Middle frontal gyrus (tissue), 1 donor: ENCODE data around the gene DMD.
"Not testable (repeated sequence)": the region's sequence is repeated elsewhere in the genome, so short reads cannot be mapped to it uniquely, and the experiment has no call there.

ENCODE experiments used
- DNase-seq: peaks from one replicate; pipeline ENCODE4 v3.0.0-alpha.2; 2015; ENCODE audit warnings: low spot score; ENCODE audit errors: extremely low spot score

Gene DMD

DNA sequence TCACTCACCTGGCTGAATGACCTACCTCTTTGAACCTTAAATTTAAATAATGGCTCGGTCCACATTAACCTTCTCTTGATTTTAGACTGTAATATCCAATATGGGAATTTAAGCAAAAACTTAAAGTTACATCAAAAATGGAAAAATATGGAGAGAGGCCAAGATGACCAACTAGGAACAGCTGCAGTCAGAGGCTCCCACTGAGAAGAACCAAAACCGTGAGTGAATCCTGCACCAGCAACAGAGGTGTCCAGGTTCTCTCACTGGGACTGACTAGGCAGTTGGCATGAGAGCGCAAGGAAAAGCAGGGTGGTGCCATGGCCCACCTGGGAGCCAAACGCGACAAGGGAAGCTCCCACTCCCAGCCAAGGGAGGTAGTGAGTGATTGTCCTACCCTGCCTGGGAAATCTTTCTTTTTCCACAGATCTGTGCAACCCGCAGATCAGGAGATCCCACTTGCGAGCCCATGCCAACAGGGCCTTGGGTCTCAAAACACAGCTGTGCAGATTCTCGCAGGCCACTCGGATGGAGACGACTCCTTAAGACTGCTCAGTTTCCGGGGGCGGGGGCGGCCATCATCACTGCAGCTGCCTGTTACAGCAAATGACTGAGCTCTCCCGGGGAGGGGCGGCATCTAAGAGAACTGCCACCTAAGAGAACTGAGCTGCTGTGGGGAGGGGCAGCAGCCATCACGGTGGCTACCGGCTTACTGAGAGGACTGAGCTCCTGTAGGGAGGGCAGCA lies 343.4 kb downstream of the DMD start:
- DNase-seq = no peak

DNA sequence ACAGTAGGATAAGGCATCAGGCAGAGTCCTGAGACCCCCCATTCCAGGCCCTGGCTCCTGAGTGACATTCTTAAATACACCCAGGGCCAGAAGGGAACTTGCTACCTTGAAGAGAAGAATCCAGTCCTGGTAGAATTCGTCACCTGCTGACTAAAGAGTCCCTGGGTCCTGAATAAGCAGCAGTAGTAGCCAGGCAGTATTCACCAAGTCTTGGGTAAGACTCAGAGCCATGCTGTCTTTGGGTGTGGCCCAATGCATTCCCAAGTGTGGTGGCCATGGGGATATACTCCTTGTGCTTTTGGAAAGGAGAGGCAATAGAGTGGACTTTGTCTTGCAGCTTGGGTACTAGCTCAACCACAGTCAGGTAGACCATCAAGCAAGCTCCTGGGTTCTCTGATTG lies 359.1 kb downstream of the DMD start:
- no peak for DNase-seq

DNA sequence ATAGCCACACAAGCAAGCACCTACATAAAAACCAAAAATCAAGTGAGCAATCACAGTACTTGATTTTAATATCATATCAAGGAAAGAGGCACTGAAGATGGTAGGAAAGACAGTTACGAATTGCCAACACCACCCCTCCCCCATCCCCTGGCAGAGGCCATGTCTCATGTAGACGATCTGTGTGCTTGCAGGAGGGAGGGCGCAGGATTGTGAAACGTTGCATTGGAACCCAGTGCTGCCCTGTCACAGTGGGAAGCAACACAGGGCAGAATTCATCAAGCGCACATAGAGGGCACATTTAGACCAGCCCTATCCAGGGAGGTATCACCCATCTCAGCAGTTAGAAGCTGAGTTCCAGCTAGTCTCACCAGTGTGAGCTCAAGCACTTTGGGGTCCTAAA lies 359.8 kb downstream of the DMD start:
- no peak for DNase-seq

DNA sequence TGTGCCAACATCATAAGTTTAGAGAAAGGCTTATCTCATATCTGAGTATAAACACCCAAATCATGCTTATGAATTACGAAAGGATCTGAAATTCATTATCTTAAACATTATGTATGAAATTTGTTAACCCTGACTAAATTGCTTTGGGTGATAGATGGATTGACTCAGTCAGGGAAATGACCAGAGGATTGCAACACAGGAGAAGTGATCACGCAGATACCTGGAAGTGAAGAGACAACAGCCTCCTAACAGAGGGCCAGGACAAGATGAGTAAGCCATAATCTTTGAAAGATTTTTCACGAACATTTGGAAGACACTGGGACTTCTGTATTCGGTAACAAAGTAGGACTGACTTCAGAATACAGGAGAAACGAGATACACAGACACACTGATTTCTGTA lies 363.4 kb downstream of the DMD start:
- no peak for DNase-seq

DNA sequence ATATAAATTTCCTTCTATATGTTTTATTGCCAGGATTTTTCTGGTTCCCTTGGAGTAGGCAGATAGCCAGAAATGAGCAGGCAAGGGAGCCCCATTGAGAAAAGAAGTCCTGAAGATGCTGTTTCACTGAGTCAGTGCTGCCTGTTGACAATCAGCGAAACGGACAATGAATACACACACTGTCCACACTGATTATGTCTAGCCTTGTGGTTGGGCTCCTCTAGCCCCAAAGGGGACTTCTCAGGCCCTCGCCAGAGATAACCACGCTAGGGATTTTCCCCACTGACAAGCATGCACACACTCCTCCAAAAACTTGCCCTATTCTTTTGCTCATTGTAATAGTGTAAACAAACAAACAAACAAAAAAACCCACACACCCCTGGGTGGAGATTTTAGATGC lies 369.3 kb downstream of the DMD start:
- DNase-seq = no peak

DNA sequence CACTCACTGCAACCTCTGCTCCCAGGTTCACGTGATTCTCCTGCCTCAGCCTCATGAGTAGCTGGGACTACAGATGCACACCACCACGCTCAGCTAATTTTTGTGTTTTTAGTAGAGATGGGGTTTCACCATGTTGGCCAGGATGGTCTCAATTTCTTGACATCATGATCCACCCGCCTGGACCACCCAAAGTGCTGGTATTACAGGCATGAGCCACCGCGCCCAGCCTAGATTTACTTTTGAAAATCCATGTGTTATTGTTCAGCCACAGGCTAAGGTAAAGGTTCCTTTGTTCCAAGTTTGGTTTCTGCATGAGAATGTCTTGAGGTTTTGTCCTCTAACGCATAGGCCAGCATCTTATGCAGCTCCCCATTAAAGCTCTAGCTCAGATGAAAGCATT lies 371.6 kb downstream of the DMD start:
- DNase-seq = no peak

DNA sequence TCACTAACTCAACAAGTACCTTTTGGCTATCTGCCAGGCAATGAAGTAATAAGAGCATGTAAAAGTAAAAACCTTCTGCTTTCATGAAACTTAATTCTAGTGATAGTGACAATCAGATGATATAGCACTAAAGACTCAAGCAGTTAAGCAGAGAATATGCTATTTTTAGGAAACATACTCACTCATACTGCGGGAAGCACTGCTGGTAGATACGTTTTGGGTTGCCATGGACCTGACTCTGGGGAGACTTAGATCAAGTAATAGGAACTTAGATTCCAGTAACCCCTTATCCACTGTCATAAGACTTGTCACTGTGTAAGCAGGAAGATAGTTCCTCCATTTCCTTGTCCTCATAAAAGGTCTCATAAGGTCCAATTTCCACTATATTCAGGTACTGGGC lies 386.3 kb downstream of the DMD start:
- DNase-seq = no peak

DNA sequence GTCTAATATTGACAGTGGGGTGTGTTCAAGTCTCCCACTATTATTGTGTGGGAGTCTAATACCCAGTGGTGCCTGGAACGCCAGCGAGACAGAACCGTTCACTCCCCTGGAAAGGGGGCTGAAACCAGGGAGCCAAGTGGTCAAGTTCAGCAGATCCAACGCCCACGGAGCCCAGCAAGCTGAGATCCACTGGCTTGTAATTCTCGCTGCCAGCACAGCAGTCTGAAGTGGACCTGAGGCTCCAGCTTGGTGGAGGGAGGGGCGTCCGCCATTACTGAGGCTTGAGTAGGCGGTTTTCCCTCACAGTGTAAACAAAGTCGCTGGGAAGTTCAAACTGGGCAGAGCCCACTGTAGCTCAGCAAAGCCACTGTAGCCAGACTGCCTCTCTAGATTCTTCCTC lies 407.3 kb downstream of the DMD start:
- no peak for DNase-seq

DNA sequence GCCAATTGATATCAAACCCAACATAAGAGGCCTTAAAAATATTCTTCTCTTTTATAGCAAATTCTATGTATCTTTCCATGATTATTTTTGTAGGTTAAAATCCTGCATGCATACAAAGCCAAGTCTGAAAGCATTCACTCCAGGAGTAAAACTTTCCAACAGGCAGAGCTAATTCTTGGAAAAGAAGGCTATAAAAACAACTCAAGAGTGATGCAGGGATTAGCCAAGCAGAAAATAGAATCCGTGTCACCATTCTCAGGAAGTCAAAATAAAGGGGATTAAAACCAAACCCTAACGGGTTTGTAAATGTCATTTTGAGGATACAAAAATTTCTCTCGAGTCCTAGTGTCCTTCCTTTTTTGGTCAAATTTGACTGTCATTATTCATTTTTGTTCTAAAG lies 412.4 kb downstream of the DMD start:
- no peak for DNase-seq

DNA sequence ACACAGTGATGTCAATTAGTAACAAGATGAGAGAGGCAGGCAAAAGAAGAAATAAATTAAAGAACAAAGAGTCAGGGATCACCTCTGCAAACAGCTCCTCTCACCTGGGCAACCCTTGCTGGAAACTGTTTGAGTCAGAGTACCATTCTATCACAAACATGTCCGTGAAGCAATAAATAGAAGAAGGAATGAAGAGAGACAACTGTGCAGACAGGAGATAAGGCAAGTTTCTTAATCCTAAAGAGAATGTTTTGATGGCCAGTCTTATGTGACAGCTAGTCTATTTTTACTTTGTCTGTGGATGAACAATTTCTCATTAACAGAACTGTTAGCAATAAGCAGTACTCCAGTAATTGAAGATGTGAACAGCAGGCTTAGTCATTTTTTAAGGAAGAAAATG lies 422.4 kb downstream of the DMD start:
- no peak for DNase-seq

DNA sequence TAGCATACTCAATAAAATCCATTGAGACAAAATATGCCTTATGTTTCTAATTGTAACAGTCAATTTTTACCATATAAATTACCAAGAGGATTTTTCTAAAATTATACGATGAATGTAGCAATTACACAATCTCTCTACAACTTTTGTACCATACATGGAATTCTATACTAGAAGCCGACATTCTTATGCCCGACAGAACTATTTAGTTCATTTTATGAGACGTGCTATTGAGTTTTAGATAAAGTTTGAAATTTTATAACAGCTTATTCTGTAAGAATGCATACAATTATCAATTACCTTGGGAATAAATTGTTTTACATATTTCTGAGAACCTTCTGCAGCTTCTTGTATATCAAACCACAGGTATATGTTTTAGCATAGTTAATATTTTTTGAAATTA lies 431.2 kb downstream of the DMD start:
- DNase-seq = no peak

DNA sequence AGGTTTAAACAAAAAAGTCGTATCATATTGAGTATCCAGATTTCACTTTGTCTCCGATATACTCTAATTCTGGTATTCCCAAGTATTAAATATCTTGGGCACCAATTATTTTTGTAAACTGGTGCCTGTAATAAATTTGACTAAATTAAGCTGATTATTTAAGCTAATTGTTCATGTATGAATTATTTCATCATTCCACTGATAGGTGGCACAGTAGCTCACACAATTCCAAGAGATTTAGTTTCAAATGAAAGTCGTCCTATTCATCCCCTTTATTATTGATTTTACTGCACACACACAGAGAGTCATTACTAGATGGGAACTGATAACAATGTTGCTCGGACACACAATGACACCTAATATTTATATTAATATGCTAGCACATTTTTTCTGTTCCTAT lies 432.4 kb downstream of the DMD start:
- no peak for DNase-seq

DNA sequence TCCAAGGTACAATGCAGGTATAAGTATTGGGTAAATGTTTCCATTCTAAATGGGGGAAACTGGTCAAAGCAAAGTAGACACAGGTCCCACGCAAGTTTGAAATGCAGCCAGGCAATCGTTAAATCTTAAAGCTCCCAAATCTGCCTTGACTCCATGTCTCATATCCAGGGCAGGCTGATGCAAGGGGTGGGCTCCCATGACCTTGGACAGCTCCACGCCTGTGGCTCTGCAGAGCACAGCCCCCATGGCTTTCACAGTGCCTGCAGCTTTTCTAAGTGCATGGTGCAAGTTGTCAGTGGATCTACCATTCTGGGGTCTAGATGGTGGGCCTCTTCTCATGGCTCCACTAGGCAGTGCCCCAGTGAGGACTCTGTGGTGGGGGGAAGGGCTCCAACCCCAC lies 436.4 kb downstream of the DMD start:
- no peak for DNase-seq

DNA sequence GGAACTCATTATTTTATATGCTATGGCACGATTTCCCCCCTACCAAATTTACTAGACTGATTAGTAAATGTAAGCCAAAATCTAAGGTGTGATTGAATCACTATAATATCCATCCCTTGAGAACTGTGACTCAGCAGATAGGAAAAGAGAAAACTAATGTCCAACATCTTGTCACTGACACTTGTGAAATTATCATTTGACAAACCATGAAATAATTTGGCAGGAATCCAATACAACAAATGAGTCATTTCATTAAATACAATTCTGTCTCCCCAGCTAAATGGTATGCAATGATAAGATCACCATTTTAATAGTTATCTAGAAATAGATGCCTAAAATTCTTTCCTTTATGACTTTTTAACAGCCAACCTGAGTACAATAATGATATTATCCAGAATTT lies 462.3 kb downstream of the DMD start:
- no peak for DNase-seq

DNA sequence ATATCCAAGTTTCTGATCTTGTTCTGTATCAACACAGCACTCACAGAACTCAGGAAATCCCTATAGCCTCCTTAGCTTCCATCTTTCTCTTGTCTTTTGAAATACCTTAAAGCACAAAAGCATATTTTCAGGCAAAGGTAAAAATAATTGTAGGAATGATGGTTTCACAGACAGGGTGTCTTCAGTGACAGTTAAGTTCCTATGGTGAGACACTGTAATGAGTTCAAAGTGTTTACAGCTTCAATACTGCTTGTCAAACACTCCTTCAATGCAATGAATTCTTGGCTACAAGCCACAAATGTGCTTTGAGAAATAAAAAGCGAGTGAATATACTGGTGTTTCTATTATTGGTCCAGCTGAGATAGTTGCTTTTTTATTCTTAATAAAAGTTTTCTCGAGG lies 466.0 kb downstream of the DMD start:
- DNase-seq = no peak

DNA sequence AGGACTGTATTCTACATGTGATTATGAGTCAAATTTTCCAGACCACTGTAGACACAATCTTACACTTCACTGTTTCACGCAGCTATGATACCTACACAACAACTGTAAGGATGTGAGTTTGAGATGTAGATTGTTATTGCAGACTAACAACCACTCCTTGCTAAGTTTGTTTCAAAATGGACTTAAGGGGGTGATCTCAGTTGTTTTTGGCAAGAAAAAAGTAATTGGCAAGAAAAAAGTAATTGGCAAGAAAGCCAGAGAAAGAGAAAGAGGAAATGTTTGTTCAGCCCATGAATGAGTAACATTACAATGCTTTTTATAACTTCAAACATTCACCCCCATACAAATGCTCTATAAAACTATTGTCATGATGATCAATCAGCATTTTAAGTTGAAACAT lies 466.4 kb downstream of the DMD start:
- DNase-seq = no peak

DNA sequence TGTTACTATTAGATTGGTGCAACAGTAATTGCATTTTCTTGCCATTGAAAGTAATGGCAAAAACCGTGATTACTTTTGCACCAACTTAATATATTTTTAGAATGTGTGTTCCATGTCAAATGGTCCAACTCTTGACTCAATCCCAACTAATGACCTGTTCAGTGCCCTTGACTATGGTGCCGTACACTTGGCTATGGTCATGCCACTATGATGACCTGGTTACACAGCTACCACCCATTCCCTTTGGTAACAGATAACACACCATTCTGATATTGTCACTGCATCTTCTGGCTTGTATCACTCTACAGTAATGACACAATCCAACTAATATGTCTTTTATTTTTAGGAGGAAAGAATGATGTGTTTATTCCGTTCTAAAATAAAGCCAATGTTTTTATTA lies 469.4 kb downstream of the DMD start:
- no peak for DNase-seq

DNA sequence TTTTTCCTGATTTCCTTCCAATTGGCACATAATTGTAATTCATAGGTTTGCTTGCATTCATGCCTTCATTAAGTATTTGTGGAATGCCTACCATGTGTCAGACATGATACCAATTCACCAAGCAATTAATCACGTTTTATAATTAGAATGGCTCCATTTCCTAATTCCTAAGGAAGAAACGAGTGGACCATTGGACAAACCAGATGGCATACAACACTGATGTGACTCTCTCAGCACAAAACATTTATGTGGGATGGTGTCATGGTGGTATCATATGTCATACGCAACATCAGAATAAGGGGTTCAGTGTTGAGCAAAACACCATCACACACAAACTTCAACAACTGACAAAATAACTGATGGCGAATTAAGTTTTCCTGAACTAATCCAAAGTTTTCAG lies 502.8 kb downstream of the DMD start:
- no peak for DNase-seq

DNA sequence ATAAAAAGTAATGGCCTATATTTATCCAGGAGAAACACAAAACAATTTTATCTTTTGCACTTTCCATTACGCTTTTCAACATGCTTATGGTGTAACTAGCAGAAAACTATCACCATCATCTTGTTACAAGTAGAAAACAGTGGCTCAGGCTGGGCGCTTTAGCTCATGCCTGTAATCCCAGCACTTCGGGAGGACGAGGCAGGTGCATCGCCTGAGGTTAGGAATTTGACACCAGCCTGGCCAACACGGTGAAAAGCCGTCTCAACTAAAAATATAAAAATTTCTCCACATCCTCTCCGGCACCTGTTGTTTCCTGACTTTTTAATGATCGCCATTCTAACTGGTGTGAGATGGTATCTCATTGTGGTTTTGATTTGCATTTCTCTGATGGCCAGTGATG lies 506.0 kb downstream of the DMD start:
- not testable (repeated sequence) for DNase-seq

DNA sequence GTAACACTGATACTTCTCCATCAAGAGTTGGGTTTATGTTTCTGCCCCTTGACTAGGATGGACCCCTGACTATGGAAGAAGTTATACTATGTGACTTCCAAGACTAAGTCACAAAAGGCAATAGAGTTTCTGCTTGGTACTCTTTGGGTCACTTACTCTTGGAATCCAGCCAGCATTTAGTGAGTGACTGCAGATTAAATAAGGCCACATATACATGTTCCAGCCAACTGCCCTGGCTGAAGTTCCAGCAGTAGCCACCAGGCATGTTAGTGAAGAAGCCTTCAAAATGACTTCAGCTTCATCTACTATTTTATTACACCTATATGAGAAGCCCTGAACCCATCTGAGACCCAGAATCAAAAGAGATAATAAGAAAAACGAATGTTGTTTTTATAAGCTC lies 524.0 kb downstream of the DMD start:
- no peak for DNase-seq

DNA sequence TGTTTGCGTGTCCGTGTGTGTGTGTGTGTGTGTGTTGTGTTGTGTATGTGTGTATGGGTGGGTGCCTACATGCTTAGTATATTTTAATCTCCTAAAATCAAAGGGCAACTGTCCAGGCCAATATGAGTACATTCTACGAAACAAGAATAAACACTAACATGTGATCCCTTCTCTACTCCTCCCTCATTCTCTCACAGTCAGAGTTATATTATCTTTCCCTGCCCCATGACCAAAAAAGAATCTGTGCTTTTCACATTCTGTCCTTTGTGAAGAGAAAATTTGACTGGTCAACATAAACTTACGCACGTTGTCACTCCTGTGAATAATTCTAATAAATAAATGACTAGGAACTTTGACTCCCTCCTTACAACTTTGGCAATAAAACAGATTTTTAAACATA lies 532.9 kb downstream of the DMD start:
- no peak for DNase-seq

DNA sequence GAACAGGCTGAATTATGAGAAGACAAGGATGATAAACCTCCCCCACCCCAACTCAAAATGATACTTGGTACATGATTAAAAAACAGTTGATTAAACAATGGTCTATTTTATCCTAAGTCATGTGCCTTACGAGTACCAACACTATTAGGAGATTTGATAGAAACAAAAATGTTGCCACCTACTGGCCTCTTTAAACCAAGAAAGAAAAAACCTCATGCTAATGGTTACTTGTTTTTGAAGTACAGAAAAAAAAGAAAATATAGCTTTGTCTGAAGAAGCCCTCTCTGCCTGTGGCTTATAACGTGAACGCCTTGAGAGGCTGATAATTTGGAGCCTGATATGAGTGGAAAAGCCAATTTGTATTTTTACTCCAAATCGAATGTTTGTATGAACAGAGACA lies 538.2 kb downstream of the DMD start:
- DNase-seq = no peak

DNA sequence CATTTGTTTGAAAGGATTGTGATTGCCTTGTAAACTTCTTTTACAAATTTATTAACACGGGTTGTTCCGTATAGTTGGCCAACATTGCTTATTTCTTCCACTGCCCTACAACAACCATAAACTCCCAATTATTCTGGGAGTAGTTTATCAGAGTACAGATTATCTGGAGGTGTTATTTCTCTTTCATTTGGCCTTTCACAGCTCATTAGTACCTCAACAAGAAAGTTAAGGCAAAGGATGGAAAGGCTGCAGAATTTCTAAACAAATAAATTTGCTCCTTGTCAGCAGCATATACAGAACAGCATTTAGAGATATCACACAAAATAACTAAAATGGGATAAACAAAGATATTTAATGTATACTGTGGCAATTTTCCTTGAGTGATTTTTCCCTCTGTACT lies 548.8 kb downstream of the DMD start:
- no peak for DNase-seq
